Tibial nerve (tissue), 4 donors: ENCODE measurements around the gene TMEM218. TPM values are rescaled to one million over a fixed set of nuclear protein-coding genes. Genes with fewer than 3 reads are reported as not detected.

Experiments used
- DNase-seq, 2 donors: peaks; one replicate each; pipeline ENCODE4 v3.0.0-alpha.2; 2019; ENCODE audit warnings: low spot score in 2 of 2
- H3K27ac ChIP-seq, 4 donors: fragments of 200-600 bp; sonication (generic) in 3 of 4; one replicate each; pipeline ENCODE4 v1.5.1; 2017 to 2019; ENCODE audit warnings: mild to moderate bottlenecking in 1 of 4
- H3K27me3 ChIP-seq, 2 donors: fragments of 200-600 bp; sonication (generic) in 1 of 2; one replicate each; pipeline versions ENCODE4 v1.5.1 to v1.6.0; 2017 to 2019
- H3K36me3 ChIP-seq, 3 donors: fragments of 200-600 bp; sonication (generic); one replicate each; pipeline ENCODE4 v1.5.1; 2018 to 2019
- H3K4me1 ChIP-seq, 4 donors: fragments of 200-600 bp; sonication (generic) in 3 of 4; one replicate each; pipeline ENCODE4 v1.5.1; 2017 to 2019
- H3K4me3 ChIP-seq, 4 donors: fragments of 200-600 bp; sonication (generic) in 3 of 4; one replicate each; pipeline ENCODE4 v1.5.1; 2017 to 2019; ENCODE audit warnings: mild to moderate bottlenecking in 1 of 4, moderate library complexity in 1 of 4
- H3K9me3 ChIP-seq, 4 donors: fragments of 200-600 bp; sonication (generic) in 3 of 4; one replicate each; pipeline ENCODE4 v1.5.1; 2017 to 2019
- EP300 ChIP-seq, 2 donors: sonication (generic); formaldehyde crosslinking; IDR thresholded peaks; one replicate each; pipeline ENCODE4 v1.6.1; 2017; ENCODE audit warnings: antibody characterized with exemption in 2 of 2, mild to moderate bottlenecking in 1 of 2
- POLR2A ChIP-seq, 2 donors: fragments of 450-650 bp; IDR thresholded peaks; one replicate each; pipeline ENCODE4 v1.6.1; 2017; ENCODE audit warnings: antibody characterized with exemption in 2 of 2, mild to moderate bottlenecking in 2 of 2, moderate library complexity in 2 of 2
- WGBS, 2 donors: methylation state at CpG; one replicate each; pipeline ENCODE4 v1.1.5; 2018; 5-methylcytosine and 5-hydroxymethylcytosine counted together
- total RNA-seq, 4 donors: library from RNA; depleted of rRNA; stranded (reverse); fragments of >200 nt; gene quantifications; one replicate each; pipeline ENCODE4 v1.1.0, GENCODE V29; 2016
- TF ChIP-seq, protein P1 (sequence below), 5 experiments: fragments of 200-600 bp in 3 of 5; fragments of 450-650 bp in 2 of 5; sonication (generic) in 3 of 5; IDR thresholded peaks; one replicate each; pipeline ENCODE4 v1.5.1; 2016 to 2019; ENCODE audit warnings: antibody characterized with exemption in 5 of 5, mild to moderate bottlenecking in 3 of 5, moderate library complexity in 2 of 5

Gene TMEM218
- total RNA-seq, 4 donors from 2014 or later: 17.2 to 30.6 (median 20.7) TPM

DNA sequence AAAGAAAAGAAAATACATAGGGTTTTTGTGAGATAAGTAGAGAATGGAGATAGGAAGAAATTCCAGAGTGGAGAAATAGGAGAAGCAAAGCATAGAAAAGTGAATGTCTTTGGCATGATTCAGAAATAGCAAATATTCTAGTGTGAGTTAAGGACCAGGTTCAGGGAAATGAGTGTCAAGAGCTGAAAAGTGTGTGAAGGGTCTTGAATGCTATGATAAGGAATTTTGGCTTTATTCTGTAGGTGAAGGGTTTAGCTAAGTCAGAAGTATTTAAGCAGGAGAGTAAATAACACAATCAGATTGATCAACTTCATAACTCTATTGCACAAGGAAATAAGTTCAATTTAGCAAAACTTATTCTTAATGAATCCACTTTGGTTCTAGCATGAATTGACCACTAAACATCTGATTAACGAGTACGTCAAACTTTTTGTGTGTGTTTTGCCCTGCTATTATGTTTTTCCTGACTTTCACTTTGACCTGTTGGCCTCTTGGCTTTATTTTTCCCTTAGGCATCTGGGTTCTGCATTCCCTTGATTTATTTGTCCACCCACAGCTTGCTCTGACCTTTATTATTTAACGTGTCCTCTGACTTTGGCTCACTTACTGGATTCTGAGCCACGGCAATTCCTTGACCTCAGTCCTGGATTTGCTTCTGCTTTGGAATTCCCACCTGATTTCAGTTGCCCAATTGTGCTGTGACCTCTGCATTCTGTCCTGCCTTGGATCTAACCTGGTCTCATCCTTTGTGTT lies 11.9 kb upstream of the TMEM218 start:
- Histone ChIP-seq H3K27me3 (peaks cover 0 to 8% of the 10 kb centered on the region in 2 donors), H3K27ac (peak overlapping the region in 1 of 4 donors; percentile 12), H3K36me3 (no peaks in the 10 kb centered on the region), H3K4me3 (no peak overlapping the region), H3K4me1 (peaks cover 0 to 9% (median 0%) of the 10 kb centered on the region in 4 donors), H3K9me3 (no peaks in the 10 kb centered on the region)
- WGBS, 2 donors: 26 to 36% methylated on average over 4 of the region's 4 CpGs
- no peak for DNase-seq
- no peak for TF ChIP-seq EP300 (IDR thresholded peaks at IDR 0.05)
- no peak for TF ChIP-seq POLR2A (IDR thresholded peaks at IDR 0.05)
- TF ChIP-seq, protein P1, sequence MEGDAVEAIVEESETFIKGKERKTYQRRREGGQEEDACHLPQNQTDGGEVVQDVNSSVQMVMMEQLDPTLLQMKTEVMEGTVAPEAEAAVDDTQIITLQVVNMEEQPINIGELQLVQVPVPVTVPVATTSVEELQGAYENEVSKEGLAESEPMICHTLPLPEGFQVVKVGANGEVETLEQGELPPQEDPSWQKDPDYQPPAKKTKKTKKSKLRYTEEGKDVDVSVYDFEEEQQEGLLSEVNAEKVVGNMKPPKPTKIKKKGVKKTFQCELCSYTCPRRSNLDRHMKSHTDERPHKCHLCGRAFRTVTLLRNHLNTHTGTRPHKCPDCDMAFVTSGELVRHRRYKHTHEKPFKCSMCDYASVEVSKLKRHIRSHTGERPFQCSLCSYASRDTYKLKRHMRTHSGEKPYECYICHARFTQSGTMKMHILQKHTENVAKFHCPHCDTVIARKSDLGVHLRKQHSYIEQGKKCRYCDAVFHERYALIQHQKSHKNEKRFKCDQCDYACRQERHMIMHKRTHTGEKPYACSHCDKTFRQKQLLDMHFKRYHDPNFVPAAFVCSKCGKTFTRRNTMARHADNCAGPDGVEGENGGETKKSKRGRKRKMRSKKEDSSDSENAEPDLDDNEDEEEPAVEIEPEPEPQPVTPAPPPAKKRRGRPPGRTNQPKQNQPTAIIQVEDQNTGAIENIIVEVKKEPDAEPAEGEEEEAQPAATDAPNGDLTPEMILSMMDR (IDR thresholded peaks at IDR 0.05): no peak

DNA sequence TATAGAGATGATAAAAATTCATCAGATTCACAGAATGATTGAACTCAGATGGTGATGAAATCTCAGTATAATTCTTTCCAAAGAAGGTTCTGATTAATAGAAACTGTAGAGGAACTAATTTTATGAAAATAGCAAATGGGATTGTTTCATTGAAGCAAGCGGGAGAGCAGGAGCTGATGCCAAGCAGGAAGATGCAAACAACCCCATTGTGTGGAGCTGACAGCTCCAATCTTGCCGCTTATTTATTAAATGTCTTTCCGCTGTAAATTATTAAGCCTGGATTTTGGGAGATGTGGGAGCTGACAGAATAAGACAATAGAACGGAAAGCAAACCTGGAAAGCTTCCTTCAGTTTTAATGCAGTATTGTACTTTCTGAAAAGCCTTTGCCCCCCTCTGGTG lies 6.0 kb upstream of the TMEM218 start:
- 74 to 79% methylated on average over 4 of the region's 4 CpGs for WGBS, 2 donors
- H3K27me3 ChIP-seq: peaks cover 0 to 26% of the 10 kb centered on the region in 2 donors

DNA sequence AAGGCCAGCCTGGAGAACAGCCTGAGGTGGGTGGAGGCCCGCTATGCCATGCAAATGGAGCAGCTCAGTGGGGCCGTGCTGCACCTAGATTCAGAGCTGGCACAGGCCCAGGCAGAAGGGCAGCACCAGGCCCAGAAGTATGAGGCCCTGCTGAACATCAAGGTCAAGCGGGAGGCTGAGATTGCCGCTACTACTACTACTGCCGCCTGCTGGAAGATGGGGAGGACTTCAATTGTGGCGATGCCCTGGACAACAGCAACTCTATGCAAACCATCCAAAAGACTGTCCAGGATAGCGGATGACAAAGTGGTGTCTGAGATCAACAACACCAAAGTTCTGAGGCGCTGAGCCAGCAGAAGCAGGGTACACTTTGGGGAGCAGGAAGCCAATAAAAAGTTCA lies 3.1 kb upstream of the TMEM218 start:
- no peak for DNase-seq
- WGBS, 2 donors: 68 to 76% methylated on average over 8 of the region's 8 CpGs
- no peaks in the 10 kb centered on the region for H3K36me3 ChIP-seq
- no peak overlapping the region for H3K4me3 ChIP-seq
- H3K4me1 ChIP-seq: peaks cover 0 to 9% (median 4%) of the 10 kb centered on the region in 4 donors
- no peaks in the 10 kb centered on the region for H3K9me3 ChIP-seq
- H3K27me3 ChIP-seq: peaks cover 0 to 26% of the 10 kb centered on the region in 2 donors
- no peak overlapping the region for H3K27ac ChIP-seq
- no peak for TF ChIP-seq POLR2A (IDR thresholded peaks at IDR 0.05)
- TF ChIP-seq, protein P1 (IDR thresholded peaks at IDR 0.05): no peak
- TF ChIP-seq EP300 (IDR thresholded peaks at IDR 0.05): no peak

More for the DNA sequence above, 6.0 kb upstream of the TMEM218 start:
- TF ChIP-seq, protein P1 (IDR thresholded peaks at IDR 0.05): no peak
- TF ChIP-seq EP300 (IDR thresholded peaks at IDR 0.05) (no peak), POLR2A (IDR thresholded peaks at IDR 0.05) (no peak)
- Histone ChIP-seq H3K4me3 (no peak overlapping the region), H3K36me3 (no peaks in the 10 kb centered on the region), H3K4me1 (no peaks in the 10 kb centered on the region), H3K9me3 (no peaks in the 10 kb centered on the region), H3K27ac (no peak overlapping the region)
- no peak for DNase-seq

DNA sequence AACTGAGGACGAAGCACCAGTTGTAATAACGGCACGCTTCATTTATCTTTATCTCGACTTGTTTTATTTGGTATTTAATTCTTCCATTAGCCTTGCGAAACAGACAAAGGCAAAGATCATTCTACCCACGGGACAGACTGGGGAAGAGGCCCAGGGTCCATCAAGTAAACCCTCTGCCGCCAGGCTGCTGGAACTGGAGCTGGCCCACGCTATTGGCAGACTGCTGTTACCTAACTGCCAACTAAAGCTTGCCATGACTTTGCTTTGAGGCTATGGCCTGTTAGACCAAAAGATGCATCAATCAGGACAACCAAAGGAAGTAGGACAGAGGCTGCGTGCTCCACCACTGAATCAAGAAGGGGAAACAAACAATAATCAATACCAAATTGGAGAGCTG lies 780 bp upstream of the TMEM218 start:
- Histone ChIP-seq H3K27me3 (peaks cover 0 to 10% of the 10 kb centered on the region in 2 donors), H3K27ac (peak overlapping the region in 2 of 4 donors; percentile 68 to 87), H3K4me1 (peaks cover 0 to 9% (median 4%) of the 10 kb centered on the region in 4 donors), H3K4me3 (peak overlapping the region; percentile 26 to 77 (median 65)), H3K9me3 (no peaks in the 10 kb centered on the region), H3K36me3 (no peaks in the 10 kb centered on the region)
- WGBS, 2 donors: 84 to 90% methylated on average over 9 of the region's 9 CpGs
- TF ChIP-seq POLR2A (IDR thresholded peaks at IDR 0.05) (no peak), EP300 (IDR thresholded peaks at IDR 0.05) (no peak)
- TF ChIP-seq, protein P1 (IDR thresholded peaks at IDR 0.05): no peak
- DNase-seq: no peak

DNA sequence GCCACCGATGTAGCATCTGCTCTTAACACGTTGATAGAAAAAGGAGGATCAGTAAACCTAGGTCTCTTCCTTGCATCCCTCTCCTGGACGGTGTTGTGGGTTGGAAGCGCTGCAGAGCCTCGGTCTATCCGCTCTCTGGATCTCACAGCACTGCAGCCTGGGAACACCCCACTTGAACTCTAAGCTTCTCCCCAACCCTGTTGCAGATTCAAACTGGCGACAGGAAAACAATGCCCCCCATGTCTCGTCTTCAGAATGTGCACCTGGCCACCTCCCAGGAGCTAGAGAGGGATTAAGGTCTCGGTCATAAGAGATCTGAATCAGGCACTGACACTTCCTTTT lies 454 bp downstream of the TMEM218 start:
- Histone ChIP-seq H3K36me3 (peaks cover 0 to 5% (median 0%) of the 10 kb centered on the region in 3 donors), H3K27ac (peak overlapping the region; percentile 30 to 87 (median 72)), H3K4me1 (peaks cover 0 to 9% (median 4%) of the 10 kb centered on the region in 4 donors), H3K9me3 (no peaks in the 10 kb centered on the region), H3K27me3 (peaks cover 0 to 4% of the 10 kb centered on the region in 2 donors), H3K4me3 (peak overlapping the region; percentile 60 to 93 (median 74))
- 1 to 2% methylated on average over 9 of the region's 9 CpGs for WGBS, 2 donors
- no peak for DNase-seq
- TF ChIP-seq, protein P1 (IDR thresholded peaks at IDR 0.05): no peak
- TF ChIP-seq EP300 (IDR thresholded peaks at IDR 0.05) (no peak), POLR2A (IDR thresholded peaks at IDR 0.05) (no peak)
